Motor neuron (in vitro differentiated cells): ENCODE measurements around the gene GRB14. TPM values are rescaled to one million over a fixed set of nuclear protein-coding genes. Genes with fewer than 3 reads are reported as not detected.
"Not testable (repeated sequence)": the region's sequence is repeated elsewhere in the genome, so short reads cannot be mapped to it uniquely, and the experiment has no call there.

ENCODE experiments used
- ATAC-seq, 8 experiments: fragments of 200-7000 bp; cut with Tn5 transposase; replicated peaks in 6 of 8; 2 replicates each; pipeline ENCODE4 v1.8.0; 2021; ENCODE audit warnings: mild to moderate bottlenecking in 8 of 8, moderate library complexity in 8 of 8
- H3K27ac ChIP-seq, 2 donors: fragments of 250-450 bp; sonication (Bioruptor Pico); 2 replicates each; pipeline ENCODE4 v1.9.0; 2021; ENCODE audit warnings: antibody characterized with exemption in 2 of 2, mild to moderate bottlenecking in 2 of 2, moderate library complexity in 1 of 2
- H3K4me1 ChIP-seq, 2 donors: fragments of 250-450 bp; sonication (Bioruptor Pico); replicated peaks in 1 of 2; 2 replicates each; pipeline ENCODE4 v1.6.1; 2021; ENCODE audit warnings: antibody characterized with exemption in 2 of 2, mild to moderate bottlenecking in 2 of 2, moderate library complexity in 1 of 2
- H3K4me3 ChIP-seq, 5 donors: fragments of 250-450 bp; sonication (Bioruptor Pico); 2 replicates each; pipeline ENCODE4 v1.9.0; 2021; ENCODE audit warnings: antibody characterized with exemption in 5 of 5, mild to moderate bottlenecking in 5 of 5, moderate library complexity in 4 of 5
- whole genome bisulfite sequencing, 10 experiments: fragments of 450-650 bp; shearing (Covaris generic); methylation state at CpG; one replicate each; pipeline ENCODE4 v1.0.0; 2022; 5-methylcytosine and 5-hydroxymethylcytosine counted together
- in situ Hi-C, 9 experiments: fragments of 400-800 bp; cut with MboI; loops; one replicate each; pipeline ENCODE4 v1.15.0; 2021; ENCODE audit warnings: low sequenced_read_pairs in 9 of 9, low pct_unique_long_range_greater_than_20kb in 2 of 9; ENCODE audit not compliant: unreplicated experiment in 9 of 9
- total RNA-seq, 8 experiments: library from RNA; unstranded; fragments of 300-600 nt; gene quantifications; 2 replicates each; pipeline versions ENCODE4 v1.2.3 to v1.2.4, GENCODE V29; 2022

Gene GRB14
- total RNA-seq, 8 experiments from 2014 or later = 0.42 to 7.8 (median 4.4) TPM

DNA sequence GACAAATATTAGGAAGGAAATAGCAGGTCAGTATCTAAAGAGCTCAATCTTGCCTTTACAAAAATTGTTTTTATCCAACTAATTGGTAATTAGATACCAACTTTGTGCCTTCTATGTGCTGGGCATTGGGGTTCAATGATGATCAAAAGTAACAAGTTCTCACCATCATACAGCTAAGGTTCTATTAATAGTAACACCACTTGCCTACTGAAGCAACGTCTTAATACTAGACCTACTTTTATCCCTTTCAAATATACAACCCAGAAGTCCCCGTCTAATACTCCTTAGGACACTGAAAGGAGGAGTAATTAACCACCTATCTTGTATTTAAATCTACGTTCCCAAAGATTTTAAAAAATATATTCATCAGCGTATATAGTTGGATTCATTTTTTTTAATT lies 59.3 kb downstream of the GRB14 start:
- peaks cover 0 to 2% of the 10 kb centered on the region in 2 donors for H3K4me1 ChIP-seq
- no peak overlapping the region for H3K27ac ChIP-seq
- WGBS, 10 experiments = 80 to 100% (median 88%) methylated on average over 1 to 4 of the region's 4 CpGs; no CpG with 5 or more reads in 1 of the 10 experiments
- no peak for ATAC-seq
- H3K4me3 ChIP-seq = no peak overlapping the region
- in situ Hi-C loops = no loop called here

DNA sequence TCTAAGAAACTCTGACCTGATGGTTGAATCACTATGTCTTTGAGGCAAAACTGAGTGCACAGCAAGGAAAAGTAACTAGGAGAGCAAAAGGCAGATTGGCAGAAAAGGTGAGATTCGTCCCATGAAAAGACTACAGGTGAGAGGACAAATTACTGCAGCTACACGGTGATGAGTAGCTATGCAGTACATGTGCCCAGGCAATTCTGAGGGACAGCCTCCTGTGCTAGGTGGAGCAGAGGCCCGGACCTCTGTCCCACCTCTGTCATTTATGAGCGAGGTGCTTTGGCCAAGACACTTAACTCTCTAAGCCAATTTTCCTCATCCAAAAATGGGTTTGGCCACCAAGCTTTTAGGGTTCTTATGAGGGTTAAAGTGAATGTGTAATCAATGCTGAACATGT lies 59.9 kb downstream of the GRB14 start:
- in situ Hi-C loops = no loop called here
- Histone ChIP-seq H3K27ac (no peak overlapping the region), H3K4me3 (no peak overlapping the region), H3K4me1 (peaks cover 0 to 2% of the 10 kb centered on the region in 2 donors)
- 40 to 100% (median 85%) methylated on average over 1 to 4 of the region's 4 CpGs; no CpG with 5 or more reads in 4 of the 10 experiments for WGBS, 10 experiments
- ATAC-seq = no peak

DNA sequence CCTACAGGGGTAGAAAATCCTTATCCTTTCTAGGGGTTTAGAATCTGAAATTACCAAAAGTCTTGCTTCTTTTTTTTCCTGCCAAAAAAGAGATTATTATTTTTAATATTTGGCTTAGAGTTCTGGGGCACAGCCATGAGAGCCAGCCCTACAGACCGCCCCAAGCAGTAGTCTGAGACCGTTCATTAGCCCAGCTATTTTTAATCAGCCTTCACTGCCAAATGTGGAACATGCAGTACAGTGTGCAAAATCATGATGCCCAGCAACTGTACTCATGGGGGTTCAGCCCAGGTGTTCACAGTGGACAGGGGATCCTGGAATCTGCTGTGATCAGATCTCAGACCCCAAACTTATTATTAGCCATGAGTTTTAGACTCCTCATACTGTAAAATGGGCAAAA lies 60.4 kb downstream of the GRB14 start:
- Histone ChIP-seq H3K27ac (no peak overlapping the region), H3K4me3 (no peak overlapping the region), H3K4me1 (peaks cover 0 to 2% of the 10 kb centered on the region in 2 donors)
- no peak for ATAC-seq
- in situ Hi-C loops = no loop called here
- 0 to 100% (median 55%) methylated on average over 1 to 2 of the region's 2 CpGs; no CpG with 5 or more reads in 2 of the 10 experiments for WGBS, 10 experiments

DNA sequence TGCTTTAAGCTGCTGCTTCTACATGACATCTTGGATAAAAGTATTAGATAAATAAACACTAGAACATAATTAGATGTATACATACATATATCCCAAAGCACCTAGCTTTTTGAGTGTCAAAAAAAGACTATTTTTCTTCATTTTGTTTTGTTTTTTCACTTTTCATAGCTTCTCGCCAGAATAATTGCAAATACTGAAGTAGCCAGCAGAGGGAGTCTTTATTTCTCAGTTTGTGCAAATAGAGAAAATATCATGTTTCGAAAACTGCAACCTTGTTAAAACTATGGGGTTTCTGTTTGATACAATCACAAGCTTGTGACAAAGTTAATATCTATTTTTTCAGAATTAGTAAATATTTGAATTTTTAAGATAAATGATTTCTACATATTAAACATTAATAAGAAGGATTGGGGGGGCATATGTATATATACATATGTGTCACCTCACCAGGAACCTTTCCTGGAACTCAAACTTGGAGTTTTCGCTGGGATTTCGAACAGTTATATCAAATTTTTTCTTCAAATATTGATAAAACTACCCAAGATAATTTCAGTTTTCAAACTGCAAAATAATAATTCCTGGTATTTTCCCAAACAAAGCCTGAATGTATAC lies 61.0 kb downstream of the GRB14 start:
- 13 to 68% (median 42%) methylated on average over 2 to 4 of the region's 4 CpGs; no CpG with 5 or more reads in 1 of the 10 experiments for WGBS, 10 experiments
- Histone ChIP-seq H3K27ac (no peak overlapping the region), H3K4me1 (no peaks in the 10 kb centered on the region), H3K4me3 (no peak overlapping the region)
- in situ Hi-C loops = no loop called here
- no peak for ATAC-seq

DNA sequence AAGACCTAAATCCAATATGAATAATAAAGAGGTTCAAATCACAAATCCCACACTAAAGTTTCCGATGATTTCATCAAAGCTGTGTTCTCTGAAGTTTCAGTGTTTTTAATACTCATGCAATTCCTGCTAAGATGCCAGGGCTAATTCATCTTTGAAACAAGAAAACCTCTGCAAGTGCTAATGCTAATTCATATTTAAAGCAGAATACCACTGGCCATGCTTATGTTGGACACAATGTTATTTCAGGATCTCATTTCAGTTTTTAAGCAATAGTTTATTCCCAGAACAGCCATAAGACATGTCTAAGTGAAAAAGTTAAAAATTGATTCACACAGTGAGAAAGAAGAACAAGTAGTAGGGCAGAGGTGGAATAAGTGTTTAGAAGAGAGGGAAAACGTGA lies 62.8 kb downstream of the GRB14 start:
- Histone ChIP-seq H3K4me3 (no peak overlapping the region), H3K27ac (no peak overlapping the region), H3K4me1 (no peaks in the 10 kb centered on the region)
- 25 to 100% (median 69%) methylated on average over 1 to 2 of the region's 2 CpGs for WGBS, 10 experiments
- in situ Hi-C loops = no loop called here
- ATAC-seq = no peak

DNA sequence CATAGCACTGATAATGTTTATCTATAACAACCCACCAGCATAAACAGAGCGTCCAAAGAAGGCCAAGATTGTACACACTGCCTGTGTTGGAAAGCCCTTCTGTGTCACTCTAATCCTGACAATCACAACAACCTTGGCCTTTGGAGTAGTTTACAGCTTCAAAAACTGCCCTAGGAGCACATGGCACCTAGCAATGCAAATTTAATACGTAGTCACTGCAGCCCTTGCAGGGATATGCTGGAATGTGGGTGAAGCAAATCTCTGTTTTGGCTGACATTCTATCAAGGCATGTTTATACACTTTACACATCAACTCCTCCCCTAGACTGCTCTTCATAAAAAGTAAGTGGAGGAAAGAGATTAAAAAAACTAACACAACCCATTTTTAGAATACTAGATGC lies 66.8 kb downstream of the GRB14 start:
- Histone ChIP-seq H3K27ac (no peak overlapping the region), H3K4me1 (no peaks in the 10 kb centered on the region), H3K4me3 (no peak overlapping the region)
- 39 to 100% (median 67%) methylated on average over 1 to 2 of the region's 2 CpGs; no CpG with 5 or more reads in 3 of the 10 experiments for WGBS, 10 experiments
- in situ Hi-C loops = no loop called here
- peak in 3 of 8 experiments; percentile 80 to 100 (median 99) for ATAC-seq

DNA sequence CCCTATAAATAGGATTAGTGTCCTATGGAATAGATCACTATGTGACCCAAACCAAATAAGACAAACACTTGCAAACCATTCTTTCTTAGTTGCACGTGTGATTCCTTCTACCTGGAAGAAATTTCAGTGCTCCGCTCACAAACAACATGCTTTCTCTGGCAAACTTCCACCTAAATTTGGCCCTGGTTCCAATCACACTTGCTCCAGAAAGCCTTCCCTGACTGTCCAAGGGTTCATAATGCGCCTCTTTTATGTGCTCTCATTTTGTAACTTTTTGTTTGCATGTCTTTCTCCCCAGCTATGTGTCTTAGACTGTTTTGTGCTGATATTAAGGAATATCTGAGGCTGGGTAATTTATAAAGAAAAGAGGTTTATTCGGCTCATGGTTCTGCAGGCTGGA lies 69.8 kb downstream of the GRB14 start:
- no peaks in the 10 kb centered on the region for H3K4me1 ChIP-seq
- H3K27ac ChIP-seq = no peak overlapping the region
- ATAC-seq = no peak
- in situ Hi-C loops = no loop called here
- WGBS, 10 experiments = 29 to 100% (median 94%) methylated on average over 1 to 4 of the region's 4 CpGs; no CpG with 5 or more reads in 2 of the 10 experiments
- no peak overlapping the region for H3K4me3 ChIP-seq

DNA sequence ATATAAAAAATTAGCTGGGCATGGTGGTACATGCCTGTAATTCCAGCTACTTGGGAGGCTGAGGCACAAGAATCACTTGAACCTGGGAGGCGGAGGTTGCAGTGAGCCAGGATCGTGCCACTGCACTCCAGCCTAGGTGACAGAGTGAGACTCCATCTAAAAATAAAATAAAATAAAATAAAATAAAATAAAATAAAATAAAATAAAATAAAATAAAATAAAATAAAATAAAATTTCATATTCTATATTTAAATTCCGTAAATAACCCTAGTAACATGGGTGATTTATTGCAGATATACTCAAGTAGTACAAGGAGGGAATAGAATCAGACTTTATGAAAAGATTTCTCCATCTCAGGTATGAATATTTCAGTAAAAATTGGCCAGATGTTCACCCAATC lies 71.6 kb downstream of the GRB14 start:
- H3K4me3 ChIP-seq, in situ Hi-C loops, H3K27ac ChIP-seq, H3K4me1 ChIP-seq, ATAC-seq: not testable (repeated sequence)
- WGBS, 10 experiments = 56 to 100% (median 95%) methylated on average over 1 to 3 of the region's 3 CpGs

DNA sequence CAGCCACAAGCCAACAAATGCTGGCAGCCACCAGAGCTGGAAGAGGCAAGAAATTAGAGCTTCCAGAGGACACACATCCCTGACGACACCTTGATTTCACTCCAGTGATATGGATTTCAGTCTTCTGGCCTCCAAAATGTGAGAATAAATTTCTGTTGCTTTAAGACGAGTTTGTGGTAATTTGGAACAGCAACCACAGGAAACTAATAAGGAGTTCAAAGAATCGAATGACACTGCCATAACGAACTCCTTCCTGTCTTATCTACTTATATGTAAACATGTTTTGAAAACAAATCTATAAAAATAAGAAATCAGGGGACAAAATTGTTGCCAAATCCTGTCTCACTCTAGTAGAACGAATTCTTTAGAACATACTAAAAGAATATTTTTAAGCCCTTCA lies 75.8 kb downstream of the GRB14 start:
- Histone ChIP-seq H3K4me3 (no peak overlapping the region), H3K4me1 (no peaks in the 10 kb centered on the region), H3K27ac (no peak overlapping the region)
- ATAC-seq = no peak
- WGBS, 10 experiments = 70 to 100% (median 86%) methylated on average over 1 to 5 of the region's 5 CpGs
- in situ Hi-C loops = no loop called here

DNA sequence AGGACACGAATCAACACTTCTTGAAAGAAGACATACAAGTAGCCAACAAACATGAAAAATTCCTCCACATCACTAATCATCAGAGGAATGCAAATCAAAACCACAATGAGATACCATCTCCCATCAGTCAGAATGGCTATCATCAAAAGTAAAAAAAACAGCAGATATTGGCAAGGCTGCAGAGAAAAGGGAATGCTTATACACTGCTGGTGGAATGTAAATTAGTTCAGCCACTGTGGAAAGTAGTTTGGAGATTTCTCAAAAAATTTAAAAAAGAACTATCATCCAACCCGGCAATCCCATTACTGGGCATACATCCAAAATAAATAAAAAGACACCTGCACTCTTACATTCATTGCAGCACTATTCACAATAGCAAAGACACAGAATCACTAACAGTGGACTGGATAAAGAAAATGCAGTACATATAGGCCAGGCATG lies 78.7 kb downstream of the GRB14 start:
- in situ Hi-C loops = no loop called here
- Histone ChIP-seq H3K4me3 (no peak overlapping the region), H3K27ac (no peak overlapping the region), H3K4me1 (no peaks in the 10 kb centered on the region)
- WGBS, 10 experiments = 14 to 100% (median 56%) methylated on average over 1 to 2 of the region's 2 CpGs; no CpG with 5 or more reads in 1 of the 10 experiments
- peak in 4 of 8 experiments; percentile 25 to 87 (median 62) for ATAC-seq

DNA sequence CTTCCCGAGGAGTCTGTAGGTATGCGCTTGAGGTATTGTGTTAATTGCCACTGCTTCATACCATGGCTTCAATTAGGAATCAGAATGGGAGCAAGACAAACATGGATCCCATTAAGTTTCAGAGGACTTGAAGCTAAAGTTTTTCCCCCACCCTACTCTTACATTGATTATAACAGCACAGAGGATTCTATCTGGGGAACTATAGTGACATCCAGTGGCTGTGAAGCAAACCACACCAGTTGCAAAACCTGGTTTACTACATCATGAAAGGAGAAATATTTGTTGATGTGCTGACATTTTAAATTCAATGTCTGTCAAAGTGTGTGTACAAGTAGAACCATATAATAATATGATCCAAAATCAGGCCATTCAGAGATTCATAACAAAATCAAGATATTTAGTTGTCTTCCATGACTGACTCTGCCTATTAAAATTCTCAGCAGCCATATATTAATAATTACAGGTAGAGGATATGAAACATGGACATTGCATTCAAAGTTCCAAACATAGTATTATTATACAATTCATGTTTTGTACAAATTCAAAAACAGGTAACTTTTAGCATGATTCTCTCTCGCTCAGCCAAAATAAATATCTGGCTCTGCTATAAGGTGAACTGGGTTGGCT lies 82.9 kb downstream of the GRB14 start:
- Histone ChIP-seq H3K4me3 (no peak overlapping the region), H3K4me1 (no peaks in the 10 kb centered on the region), H3K27ac (no peak overlapping the region)
- in situ Hi-C loops = no loop called here
- 21 to 100% (median 84%) methylated on average over 1 to 3 of the region's 3 CpGs; no CpG with 5 or more reads in 2 of the 10 experiments for WGBS, 10 experiments
- peak in 6 of 8 experiments; percentile 27 to 83 (median 64) for ATAC-seq

DNA sequence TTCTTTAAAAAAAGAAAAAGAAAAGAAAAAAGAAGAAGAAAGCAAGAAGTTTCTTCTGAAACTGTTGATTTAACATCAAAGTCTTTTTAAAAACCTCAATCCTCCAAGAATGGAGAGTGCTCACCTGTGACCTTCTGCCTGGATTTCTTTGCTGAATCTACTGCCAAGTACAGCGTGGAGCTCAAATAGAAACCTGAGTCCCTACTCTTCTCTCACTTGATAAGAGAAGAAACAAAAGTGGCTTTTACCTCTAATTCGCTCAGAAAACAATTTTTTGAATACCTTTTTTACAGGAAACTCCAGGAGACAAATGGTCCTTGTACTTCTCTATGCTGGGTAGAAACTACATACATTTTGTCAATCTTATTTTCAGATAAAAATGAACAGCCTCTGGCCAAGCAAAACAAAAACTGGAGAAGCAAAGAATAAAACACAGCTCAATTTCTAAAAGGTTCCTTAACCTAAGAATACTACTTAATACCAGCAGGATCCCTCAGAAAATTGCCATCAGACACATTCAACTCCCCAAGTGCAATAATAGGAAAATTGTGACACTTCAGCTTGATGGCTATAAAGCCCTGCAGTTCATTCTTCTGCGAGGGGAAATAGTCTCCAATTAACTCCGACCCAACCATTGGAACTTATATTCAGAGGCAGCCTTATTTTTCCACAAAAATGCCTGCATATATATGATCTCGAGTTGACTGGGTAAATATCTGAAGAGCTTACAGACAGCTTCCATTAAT lies 85.8 kb downstream of the GRB14 start:
- ATAC-seq = no peak
- Histone ChIP-seq H3K4me3 (no peak overlapping the region), H3K27ac (no peak overlapping the region)

DNA sequence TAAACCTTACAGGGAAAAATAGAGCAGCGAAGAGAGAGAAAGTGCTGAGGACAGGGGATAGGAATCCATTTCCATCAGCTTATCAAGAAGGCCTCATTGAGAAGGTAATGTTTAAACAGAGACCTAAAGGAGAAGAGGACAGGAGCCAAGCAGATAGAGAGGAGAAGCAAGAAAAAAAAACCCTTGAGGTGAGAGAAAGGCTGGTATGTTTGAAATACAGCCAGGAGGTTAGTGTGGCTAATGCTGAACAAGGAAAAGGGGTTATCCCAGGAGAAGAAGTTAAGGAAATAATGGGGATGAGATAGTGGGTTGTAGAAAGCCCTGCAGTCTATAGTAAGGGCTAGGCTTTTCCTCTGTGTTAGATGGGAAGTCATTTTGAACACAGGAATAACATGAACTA lies 90.8 kb downstream of the GRB14 start:
- Histone ChIP-seq H3K27ac (no peak overlapping the region), H3K4me1 (no peaks in the 10 kb centered on the region), H3K4me3 (no peak overlapping the region)
- no peak for ATAC-seq
- in situ Hi-C loops = no loop called here
- WGBS, 10 experiments = 50 to 100% (median 90%) methylated on average over 1 of the region's 1 CpG; no CpG with 5 or more reads in 1 of the 10 experiments

More for the DNA sequence above, 85.8 kb downstream of the GRB14 start:
- H3K4me1 ChIP-seq = no peaks in the 10 kb centered on the region
- in situ Hi-C loops = no loop called here
- WGBS, 10 experiments = 52 to 90% (median 79%) methylated on average over 2 to 5 of the region's 5 CpGs
